GM10248 (cell line): ENCODE data around the gene ACSL6.

Experiments used
- CTCF ChIA-PET: fragments of 300-600 bp; sonication (Branson Sonifier 250); formaldehyde crosslinking; extraction: SDS; loops from one replicate; lab custom pipeline; 2021; ENCODE audit warnings: antibody characterized with exemption; lab: Yijun Ruan, JAX
- POLR2A ChIA-PET: fragments of 350-650 bp; sonication (Branson Sonifier 250); formaldehyde crosslinking; extraction: SDS; loops from one replicate; lab custom pipeline; 2020; ENCODE audit warnings: antibody characterized with exemption; lab: Yijun Ruan, JAX
- DNase-seq: peaks from one replicate; pipeline ENCODE4 v3.0.0; 2012; ENCODE audit errors: extremely low spot score
- TF ChIP-seq, protein P1 (sequence below): IDR thresholded peaks from 2 replicates; pipeline ENCODE4 v1.5.1; 2012; ENCODE audit warnings: mild to moderate bottlenecking, low read depth; ENCODE audit errors: extremely low read depth, missing control alignments, control extremely low read depth

ACSL6 gene

DNA sequence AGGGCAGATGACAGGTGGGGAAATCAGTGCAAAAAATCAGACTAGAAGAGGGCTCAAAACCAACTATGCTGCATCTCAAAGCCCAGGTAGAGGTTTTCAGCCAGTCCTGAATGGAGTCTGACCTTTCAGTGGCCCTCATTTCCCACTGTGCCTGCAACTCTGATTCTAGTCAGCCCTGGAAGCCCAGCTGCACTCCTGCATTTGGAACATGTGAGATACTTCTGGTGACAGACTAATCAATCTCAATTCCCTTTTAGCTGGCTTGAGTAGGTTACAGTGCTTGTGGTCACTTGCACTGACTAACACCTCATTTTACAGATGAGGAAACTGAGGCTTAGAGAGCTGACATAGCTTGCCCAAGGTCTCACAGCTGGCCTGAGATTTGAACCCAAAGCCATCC is 7.9 kb upstream of the ACSL6 start:
- CTCF ChIA-PET = interaction anchor here (1.0 to 2.8 kb wide), 5 partner anchors 11 to 430 kb away, joined by 3 to 15 read pairs (median 4); no protein-coding TSS in a partner anchor
- TF ChIP-seq, protein P1, sequence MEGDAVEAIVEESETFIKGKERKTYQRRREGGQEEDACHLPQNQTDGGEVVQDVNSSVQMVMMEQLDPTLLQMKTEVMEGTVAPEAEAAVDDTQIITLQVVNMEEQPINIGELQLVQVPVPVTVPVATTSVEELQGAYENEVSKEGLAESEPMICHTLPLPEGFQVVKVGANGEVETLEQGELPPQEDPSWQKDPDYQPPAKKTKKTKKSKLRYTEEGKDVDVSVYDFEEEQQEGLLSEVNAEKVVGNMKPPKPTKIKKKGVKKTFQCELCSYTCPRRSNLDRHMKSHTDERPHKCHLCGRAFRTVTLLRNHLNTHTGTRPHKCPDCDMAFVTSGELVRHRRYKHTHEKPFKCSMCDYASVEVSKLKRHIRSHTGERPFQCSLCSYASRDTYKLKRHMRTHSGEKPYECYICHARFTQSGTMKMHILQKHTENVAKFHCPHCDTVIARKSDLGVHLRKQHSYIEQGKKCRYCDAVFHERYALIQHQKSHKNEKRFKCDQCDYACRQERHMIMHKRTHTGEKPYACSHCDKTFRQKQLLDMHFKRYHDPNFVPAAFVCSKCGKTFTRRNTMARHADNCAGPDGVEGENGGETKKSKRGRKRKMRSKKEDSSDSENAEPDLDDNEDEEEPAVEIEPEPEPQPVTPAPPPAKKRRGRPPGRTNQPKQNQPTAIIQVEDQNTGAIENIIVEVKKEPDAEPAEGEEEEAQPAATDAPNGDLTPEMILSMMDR = no peak
- POLR2A ChIA-PET = no interaction called here
- no peak for DNase-seq

DNA sequence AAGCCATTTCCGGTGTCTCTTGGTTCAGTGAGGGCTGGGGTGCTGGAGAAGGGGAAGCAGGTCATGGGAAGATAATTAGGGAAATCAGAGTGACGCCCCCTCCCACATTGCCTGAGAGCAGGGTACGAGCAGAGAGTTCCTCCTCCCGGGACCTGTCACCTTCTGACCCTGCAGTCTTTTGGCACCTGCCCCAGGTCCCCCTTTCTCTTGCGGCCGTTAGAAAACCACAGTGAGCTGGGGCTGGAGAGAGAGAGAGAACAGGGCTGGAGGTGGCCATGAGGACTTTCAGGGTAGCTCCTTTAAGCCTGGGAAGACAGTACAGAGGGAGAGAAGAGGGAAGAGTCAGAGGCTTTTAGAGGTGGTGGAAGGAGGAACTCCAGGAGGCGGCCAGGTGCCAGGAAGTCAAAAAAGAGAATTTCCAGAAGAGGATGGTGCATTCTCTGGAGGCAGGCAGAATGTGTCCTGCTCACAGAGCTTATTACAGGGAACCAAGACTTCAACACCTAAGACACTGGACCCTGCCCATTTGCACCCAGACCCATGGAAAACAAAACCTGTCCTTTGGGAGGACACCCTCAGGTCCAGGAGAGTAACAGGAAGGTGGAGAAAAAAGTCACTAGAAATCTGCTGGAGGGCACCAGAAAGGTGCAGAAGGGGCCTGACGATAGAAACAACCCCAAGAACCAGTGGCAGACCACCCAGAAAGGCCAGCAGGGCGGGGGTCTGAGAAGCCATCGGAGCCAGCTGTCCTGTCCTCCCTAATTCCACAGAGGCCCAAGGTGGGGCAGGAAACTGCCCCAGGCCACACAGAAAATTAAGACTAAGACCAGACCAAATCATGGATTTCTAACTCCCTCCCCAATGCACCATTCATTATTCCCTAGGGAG is 6.5 kb upstream of the ACSL6 start:
- TF ChIP-seq, protein P1 = no peak
- ChIA-PET CTCF (interaction anchor here (1.6 kb wide), 1 partner anchor 10 kb away, joined by 8 read pairs; no protein-coding TSS in a partner anchor), POLR2A (no interaction called here)
- DNase-seq = no peak

DNA sequence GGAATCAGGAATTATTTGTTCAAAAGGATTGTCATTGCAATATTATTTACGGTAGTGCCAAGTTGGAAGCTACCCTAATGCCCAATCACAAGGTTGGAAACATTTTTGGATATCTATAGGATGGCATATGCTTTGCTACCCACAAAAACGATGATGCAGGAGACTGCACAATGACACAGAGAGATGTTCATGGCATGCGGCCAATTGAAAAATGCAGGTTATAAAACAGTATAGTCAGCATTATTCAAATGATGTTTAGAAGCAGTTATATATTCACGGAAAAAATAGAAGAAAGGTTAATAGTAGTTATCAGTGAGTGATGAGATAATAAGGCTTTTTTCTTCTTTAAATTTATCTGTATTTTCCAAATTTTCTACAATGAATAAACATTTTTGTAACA is 5.9 kb upstream of the ACSL6 start:
- DNase-seq = no peak
- ChIA-PET POLR2A (no interaction called here), CTCF (interaction anchor here (1.6 kb wide), 1 partner anchor 9 kb away, joined by 8 read pairs; no protein-coding TSS in a partner anchor)
- TF ChIP-seq, protein P1 = no peak

DNA sequence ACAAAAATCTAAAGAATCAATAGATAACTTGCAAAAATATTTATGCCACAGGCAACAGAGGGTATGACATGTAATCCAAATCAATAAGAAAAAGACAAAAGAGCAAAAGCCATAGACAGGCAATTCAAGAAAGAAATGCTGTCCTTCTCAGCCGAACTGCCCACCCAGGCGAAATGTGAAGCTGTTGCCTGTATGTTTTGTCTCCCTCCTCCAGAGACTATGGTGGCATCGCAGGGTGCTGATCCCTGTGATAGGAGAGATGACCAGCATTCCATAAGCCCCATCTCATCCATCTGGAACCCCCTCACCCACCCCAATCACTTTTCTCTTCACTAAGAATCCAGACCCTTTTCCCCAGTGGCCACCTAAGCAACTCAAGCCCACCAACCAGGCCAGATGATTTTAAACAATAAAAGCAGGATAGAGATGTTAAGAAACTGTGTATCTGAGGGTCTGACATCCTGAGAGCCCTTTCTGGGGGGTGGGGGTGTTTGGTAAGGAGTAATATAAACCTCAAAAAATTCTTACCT is 5.3 kb upstream of the ACSL6 start:
- ChIA-PET POLR2A (no interaction called here), CTCF (interaction anchor here (1.6 kb wide), 1 partner anchor 9 kb away, joined by 8 read pairs; no protein-coding TSS in a partner anchor)
- no peak for DNase-seq
- TF ChIP-seq, protein P1 = no peak

DNA sequence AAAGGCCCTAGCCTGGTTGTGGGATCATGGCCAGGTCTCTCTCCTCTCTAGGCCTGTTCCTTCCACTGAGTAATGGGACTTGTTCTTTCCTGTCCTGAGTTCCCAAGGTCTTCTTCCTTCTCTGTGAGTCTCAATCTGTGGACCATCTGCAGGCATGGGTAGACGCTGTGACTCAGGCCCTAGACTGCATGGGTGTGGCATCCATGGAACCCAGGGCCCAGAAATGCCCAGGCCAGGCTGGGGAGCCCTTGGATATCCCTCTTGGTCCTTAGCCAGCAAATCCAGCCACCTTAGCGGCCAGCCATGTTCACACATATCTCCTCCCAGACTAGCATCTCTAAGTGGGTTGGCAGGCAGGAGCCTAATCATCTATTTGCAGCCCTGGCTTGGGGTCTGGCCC is 2.3 kb upstream of the ACSL6 start:
- POLR2A ChIA-PET = no interaction called here
- no peak for DNase-seq
- CTCF ChIA-PET = interaction anchor here (9.2 kb wide), 1 partner anchor 424 kb away, joined by 191 read pairs; no protein-coding TSS in a partner anchor
- TF ChIP-seq, protein P1 = no peak

DNA sequence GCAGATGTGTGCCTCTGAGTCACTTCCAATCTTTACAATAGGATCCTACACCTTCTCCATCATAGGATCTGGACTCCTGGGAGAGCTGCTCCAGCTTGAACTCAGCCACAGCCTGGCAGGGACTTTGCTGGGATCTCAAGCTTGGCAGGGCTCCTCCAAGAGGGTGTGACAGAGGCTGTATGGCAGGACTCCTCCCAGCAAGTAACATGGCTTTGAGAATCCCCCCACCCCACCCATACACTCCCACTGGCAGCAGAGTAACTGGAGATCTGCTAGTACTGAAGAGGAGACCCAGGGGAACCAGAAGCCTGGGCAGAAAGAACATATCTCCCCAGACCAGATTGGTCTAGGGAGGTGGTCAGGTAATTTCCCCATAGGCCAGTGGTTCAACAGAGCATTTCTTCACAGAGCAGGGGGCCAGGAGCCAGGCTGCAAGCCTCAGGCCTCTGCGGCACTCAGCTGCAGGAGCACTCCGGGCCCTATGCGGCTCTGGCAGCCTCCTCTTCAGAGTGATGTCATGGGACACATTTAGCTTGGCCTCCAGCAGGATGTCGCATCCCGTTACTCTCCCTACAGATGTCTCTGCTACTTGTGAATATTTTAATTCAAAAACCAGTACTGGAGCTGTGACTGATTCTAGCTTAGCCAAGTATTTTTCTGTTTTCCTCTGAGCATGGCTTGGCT is 1.7 kb upstream of the ACSL6 start:
- TF ChIP-seq, protein P1 = no peak
- CTCF ChIA-PET = interaction anchor here (9.2 kb wide), 1 partner anchor 424 kb away, joined by 191 read pairs; no protein-coding TSS in a partner anchor
- POLR2A ChIA-PET = no interaction called here
- DNase-seq = no peak
